NK-92 treated with Interleukin-12 subunit alpha and Interleukin-12 subunit beta, amount 100 ng/mL, for 24 hours (cell line): Measurements from ENCODE around the gene FBN1.

ENCODE experiments used
- DNase-seq: peaks from one replicate; lab custom pipeline; 2025; lab: John Stamatoyannopoulos, UW

Gene FBN1

DNA sequence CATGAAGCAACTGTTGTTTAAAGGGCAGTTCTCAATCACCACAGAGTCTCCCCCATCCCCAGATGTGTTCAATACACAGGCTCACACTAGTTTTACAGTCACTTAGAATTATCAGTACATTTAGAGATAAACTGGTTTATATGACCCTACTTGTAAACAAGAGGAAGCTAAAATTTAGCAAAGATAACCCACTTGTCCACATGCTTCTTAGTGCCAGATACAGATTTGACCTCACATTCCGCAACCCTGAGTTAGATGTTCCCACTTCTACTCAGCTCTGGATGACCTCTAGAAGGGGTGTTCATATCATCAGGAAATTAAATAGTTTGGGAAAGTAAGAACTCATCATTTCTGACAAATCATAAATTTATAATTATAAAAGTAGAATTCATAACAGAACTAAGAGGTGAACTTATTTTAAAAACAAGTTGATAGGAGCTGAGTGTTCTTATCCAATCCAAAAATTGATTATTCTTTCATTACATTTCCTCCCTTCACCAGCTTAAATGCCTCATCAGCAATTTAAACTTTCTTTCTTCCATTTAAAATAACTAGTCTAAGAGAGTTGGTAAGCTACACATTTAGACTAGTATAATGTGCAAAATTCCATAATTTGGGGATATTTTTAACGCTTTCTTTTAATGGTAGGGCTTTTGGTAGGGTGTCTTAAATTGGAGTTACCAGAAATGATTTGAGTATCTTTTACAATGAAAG lies 131.2 kb downstream of the FBN1 start:
- no peak for DNase-seq

DNA sequence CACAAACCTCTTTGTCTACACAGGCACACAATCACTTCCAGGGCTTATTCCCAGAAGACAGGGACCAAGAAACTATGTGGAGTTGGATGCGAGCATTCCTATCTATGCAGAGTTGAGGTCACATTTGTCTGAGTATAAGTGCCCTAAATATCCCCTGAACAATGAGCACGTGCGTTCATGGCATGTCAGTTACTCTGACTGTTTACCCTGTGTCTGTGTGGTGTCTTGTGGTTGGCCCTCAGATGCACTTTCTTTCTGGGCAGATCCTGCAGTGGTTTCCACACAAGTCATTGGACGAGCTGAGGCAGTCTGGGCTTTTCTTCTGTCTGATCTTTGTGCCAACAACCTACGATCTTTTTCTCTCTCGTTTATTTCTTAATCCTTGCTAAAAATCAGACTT lies 134.5 kb downstream of the FBN1 start:
- DNase-seq = no peak

DNA sequence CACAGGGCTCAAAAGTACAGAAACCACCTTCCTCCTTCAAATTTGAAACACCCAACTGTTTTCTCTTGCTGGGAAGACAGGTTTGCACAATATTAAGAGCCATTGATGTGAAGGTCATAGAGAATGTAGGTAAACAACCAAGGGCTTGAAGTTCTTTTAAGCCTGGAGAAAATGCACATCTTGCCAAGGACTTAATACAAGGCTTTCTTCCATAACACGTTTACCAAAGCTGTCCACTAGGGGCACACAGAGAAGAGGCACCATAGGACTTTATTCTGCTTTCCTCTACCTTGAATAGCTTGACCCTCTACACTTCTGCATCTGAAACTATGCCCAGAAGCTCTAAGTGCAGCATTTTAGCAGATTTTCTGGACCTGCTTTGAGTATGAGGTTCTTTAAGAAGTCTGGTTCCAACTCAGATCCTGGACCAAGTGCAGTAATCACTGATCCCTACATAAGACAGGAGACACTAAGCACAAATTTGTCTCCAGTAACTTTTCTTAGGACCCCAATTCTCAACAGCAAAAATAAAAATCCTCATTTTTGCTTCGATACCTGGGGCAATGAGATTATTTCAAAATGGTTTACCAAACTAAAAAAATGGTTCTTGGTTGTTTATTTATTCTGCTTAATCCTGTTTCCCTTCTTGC lies 138.0 kb downstream of the FBN1 start:
- no peak for DNase-seq

DNA sequence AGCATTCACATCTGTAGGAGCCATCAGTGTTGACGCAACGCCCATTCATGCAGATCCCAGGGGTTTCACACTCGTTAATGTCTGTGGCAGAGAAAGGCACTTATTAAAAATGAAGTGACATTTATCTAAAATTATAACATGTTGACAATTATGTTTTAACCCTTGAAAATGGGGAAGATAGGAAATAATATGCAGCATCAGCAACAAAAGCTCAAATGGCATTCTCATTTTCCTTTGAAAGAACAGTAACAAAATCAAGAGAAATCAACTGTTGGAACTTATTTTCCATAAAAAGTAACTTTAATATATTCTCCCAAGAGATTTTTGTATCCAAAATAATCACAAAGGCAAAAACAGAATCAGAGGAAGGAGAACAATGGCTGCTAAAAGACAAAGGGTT lies 140.4 kb downstream of the FBN1 start:
- no peak for DNase-seq

DNA sequence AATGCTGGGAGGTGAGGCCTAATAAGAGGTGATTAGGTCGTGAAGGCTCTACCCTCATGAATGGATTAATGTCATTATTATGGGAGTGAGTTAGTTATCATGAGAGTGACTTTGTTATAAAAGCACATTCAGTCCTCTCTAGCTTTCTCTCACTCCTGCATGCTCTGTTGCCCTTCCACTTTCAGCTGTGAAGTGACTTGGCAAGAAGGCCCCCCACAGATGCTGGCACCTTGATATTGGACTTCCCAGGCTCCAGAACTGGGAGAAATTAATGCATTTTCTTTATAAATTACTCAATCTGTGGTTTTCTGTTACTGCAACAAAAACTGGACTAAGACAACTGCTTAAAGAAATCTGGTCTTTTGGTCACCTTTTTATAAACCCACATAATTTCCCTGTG lies 144.3 kb downstream of the FBN1 start:
- no peak for DNase-seq

DNA sequence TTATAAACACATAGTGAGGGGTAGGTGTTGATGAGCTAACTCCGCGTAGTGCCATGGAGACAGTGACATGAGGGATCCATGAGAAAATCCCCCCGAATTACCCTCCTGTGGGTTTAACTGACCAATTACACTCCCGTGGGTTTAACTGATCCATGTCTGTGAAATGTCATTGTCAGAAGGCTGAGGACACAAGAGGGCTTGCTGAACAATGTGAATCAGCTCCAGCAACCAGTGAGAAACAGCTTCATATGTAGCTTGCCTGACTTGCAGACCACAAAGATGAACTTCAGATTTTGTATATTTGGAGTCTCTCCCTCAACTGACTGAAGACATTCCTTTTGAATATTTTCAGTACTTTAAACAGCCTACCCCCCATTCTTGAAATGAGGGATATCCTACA lies 144.9 kb downstream of the FBN1 start:
- DNase-seq = no peak

DNA sequence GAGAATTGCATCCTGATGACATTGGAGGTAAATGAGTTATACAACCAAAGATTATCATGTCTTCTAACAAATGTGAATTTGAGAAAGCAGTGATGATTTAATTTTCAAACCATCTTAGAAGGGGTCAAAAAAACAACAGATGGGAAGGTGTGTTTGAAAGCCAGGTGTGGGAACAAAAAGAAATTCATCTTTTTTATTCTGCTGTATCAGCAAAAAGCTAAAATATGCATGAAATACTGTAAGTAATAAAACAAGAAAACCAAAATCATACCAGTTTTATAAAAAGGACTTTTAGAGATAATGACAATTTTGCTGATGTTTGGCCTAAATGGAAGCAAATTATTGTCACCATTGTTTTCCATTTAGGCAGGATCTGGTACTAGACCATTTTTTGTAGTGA lies 145.5 kb downstream of the FBN1 start:
- no peak for DNase-seq

DNA sequence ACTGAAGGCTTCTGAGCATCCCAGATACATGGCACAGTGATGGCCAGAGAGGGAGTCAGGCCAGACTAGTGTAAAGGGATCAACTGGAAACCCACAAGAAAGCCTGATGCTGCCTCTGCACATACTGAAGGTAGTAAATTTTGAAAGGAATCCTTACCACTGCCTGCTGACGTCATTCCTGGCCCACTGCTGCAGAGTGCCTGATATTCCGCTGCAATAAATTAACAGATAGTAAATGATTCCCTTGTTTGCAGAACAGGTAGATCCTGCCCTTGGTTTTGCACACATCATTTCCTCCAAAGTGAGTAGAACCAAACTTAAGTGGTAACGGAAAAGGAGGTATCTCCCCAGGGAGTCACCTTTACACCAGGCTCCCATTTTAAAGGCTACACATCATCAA lies 146.7 kb downstream of the FBN1 start:
- no peak for DNase-seq

DNA sequence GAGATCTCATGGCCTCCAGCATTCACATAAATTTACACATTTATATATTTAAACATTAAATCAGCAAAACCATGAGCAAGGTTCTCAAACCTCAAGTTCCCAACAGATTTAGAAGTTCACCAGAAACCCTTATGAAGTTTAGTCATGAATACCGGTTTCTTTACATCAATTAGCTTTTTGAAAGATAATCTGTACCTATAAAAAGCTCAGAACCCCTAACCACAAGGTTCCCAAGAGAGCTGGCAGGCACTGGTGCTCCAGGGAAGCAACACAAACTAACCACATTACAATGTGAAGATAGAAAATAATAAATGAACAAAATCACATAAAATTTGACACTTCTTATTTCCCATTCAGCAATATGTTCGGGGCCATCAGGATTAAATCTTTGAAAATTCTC lies 150.9 kb downstream of the FBN1 start:
- no peak for DNase-seq

DNA sequence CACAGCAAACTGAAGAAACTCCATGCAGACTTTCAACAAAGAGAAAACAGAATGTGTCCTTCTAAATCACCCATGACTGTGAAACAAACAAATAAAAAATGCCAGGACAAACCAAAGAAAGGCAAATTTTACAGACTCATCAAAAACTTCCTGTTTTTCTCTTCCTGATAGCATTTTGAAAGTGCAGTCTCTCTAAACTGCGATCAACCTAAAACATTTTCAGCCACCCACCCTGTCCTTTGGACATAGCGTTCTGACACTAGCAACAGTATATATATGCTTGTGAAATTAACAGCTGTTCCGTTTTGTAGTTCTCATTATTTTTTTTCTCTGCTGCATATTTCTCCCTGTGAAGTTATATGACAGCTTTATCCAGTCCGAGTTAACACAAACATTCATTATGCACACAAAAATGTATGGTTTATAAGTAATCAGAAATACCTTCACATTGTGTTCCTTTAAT lies 151.7 kb downstream of the FBN1 start:
- no peak for DNase-seq

DNA sequence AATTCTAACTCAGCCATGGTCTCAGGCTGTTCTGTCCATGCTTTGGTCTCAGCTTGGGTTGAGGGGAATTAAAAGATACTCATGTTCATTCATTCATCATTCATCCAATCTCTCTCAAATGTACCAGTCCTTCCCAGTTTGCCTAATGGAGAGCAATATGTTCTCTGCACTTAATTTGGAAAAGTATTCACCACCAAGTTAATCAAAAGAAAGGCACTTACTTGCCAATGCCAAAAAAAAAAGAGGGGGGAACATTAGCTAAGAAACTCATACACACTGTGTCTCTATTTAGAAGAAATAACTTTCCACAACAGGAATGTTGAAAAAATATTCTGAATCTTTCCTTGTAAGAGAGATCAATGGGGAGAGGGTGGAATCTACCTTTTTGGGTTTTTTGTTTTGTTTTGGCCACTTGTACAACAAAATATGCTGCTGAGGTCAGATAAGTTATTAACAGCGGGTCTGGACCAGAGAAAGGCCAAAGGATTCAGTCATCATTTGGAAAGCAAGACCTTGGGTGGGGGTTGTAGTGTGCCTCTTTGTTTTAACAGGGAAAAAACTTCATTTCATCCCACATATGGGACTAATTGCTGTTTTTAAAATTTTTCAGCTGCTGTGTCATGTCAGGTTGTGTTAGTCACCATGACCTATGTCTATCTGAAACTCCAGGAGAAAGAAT lies 152.3 kb downstream of the FBN1 start:
- no peak for DNase-seq

DNA sequence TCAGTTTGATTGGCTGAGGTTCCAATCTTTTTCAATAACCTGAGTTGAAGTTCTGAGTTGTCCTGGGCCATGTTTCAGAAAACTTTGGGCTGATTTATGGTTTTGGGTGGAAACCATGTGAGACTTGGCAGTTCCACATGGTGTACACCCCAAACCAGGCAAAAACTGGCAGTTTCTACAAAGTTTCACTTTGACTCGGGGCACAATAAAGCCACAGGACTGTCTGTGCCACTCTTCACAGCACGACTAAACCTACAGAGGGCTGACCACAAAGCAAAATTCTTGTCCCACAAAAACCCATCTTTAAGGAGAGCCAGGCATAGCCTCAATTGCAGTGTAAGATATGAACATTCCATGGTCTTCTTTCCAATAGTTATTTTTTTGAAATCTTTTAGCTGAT lies 159.3 kb downstream of the FBN1 start:
- DNase-seq = no peak

DNA sequence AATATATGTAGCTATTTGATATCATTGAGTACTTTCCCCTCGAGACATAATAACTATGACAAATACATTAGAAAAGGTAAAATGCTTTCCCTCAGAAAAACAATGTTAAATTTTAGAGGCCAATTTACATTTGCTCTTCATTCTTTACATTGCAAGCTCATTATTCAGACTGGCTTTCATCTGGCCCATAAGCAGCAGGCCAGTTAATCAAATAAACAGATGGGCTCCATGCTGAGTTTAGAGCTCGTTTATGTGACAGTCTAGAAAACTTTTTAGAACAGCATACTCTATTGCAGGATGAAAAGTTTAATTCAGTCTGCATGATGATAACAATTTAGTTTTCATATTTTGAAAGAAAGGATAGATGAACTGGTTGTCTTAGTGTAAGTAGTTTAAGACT lies 163.7 kb downstream of the FBN1 start:
- no peak for DNase-seq

DNA sequence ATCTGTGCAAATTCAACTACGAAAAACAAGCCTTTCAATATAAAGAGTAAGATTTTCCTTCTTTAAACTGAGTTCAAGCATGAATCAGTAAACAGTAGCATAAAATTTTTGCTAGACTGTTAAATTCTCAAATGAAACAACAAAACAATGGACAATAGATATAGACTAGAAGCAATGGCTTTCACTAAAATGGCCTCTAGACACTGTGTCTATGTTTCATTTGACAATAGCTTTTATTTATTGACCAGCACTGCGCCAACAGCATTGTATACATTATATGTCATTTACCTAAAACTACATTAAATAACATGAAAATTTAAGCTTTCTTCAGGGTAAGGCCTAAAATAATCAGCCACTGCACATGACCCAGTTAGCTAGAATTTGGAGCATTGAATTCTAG lies 165.8 kb downstream of the FBN1 start:
- DNase-seq = no peak

DNA sequence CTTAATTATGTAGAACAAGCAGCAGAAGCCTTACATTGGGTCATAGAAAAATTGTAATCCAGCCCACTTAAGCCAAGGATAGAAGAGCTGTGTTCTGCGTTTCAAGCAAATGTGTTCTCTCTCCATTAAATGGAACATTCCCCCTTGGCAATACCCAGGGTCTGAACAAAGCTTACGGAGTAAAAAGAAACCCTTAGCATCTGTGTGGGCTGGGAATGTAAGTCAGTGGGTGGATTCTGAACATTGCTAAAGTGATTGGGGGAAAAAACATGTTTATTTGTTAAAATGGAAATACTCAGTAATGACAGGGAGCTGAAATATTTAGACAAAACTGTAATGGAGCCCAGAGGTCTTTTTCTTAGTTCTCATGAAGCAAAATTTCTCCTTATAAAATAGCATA lies 166.9 kb downstream of the FBN1 start:
- DNase-seq = no peak

DNA sequence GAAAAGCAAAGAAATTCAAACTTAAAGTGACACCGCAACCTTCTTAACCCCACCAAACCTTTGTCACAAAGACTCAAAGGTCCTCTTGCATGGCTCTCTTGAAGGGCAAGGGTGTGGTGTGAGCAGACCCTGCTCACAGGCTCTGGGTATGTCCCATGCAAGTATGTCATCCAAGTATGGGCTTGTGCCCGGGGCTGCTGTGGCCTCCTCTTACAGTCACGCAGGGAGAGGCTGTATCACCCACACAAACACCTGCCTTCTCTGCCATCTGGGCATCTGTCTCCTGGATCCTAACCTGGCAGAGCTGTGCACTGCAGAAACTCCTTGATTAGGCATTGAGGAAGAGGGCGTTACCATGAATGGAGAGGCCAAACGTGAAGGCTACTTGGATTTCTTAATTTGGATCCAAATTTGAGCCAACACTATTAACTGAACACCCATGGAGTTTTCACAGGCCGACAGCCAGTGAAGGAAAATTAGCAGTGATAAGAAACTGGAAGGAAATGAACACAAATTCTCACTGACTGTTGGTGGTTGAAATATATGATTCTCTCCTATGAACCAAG lies 167.6 kb downstream of the FBN1 start:
- no peak for DNase-seq

DNA sequence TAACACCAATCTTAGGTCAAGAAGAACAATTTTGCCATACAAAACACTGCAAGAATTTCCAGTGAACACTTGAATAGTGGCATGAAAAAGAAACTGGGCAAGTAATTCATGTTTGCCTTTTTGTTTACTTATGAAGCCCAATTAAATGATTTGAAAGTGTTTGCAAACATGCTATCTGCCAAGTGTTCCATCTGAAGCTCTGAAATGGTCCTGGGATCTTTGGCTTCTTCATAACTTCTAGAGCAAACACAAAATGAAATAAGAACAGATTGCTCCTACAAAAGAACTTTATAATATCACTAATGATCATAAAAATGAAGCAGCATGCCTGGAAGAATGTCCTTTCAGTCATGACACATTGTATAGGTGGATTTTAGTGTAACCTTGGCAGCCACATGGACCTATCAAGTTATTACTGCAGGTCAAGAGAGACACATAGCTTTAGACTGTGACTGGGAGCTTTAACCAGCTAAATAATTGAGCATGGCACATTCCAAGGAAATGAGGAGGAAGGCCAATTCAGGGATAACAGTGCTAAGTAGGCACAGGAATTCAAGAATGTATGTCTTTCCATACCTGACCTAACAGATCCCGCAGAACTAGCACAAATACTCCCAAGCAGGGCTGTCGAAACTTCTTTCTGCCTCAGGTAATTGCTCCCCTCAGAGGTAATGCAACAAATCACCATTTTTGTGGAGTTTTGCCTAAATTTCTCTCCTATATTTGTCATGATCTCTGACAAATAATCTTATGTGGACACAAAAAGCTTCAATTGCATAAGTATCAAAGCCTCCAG lies 169.7 kb downstream of the FBN1 start:
- DNase-seq = no peak

DNA sequence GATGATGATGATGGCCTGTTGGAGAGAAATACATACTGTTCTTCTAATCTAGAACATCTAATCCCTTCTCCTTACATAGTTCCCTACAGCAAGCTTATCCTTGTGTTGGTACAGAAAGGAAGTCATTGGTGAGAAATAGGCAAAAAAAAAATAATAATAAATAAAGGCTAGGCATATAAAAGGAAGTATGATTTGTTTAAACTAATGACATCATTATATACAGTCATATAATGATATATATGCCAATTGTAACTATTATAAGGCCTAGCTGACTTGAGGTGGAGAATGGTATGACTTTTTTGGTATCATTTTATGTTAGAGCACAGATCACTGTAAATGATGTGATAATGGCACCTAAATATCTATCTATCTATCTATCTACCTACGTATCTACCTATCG lies 171.8 kb downstream of the FBN1 start:
- DNase-seq = no peak

DNA sequence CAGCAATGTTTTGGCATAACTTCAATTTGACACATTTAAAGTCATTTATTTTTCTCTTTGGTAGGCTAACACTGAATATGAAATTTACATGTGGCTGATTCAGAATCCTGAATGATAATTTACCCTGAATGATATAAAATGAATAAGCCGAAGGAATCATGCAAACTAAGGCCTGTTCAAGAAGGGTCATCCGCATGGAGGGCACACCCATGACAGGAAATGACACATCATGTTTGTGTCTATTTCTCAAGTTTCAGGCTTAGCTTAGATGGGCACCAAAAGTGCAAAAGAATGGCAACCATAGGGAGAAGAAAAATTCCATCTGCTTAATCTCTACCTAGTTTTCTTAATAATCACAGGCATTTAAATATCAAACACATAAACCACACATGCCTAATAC lies 172.8 kb downstream of the FBN1 start:
- DNase-seq = no peak

DNA sequence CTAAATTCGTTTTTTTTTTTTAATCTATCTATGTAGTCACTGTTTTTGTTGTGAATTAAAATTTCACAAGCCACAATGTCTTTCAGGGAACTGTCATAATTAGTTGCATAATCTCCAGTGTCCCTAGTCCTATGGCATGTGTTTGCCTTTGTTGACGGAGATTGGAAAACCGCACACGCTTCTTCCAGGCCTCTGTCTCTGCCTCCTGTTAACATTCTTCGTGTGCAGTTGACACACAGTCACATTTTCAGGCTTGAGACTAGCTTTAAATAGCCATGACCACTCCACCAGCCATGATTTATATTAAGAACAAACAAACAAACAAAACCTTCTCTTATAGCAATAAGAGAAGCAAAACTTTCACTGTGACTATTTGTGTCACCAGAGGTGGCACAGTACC lies 174.4 kb downstream of the FBN1 start:
- no peak for DNase-seq

DNA sequence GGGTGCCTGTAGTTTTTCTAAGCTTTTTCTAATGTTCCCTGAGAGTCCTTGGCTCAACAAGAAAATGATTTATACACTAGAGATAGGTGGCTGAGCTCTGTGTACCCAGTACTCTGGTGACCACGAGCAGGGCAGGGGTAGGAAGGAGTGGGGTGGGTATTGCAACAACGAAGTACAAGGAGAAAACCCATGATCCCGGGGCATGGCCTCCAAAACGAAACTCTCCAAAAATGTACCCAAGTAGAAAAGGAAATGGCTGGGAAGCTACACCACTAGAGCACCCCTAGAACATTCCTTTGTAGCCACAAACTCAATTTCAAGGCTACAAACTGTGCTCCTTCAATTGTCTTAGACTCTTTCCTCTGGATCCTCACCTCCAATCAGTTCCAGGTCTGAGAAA lies 175.4 kb downstream of the FBN1 start:
- no peak for DNase-seq

DNA sequence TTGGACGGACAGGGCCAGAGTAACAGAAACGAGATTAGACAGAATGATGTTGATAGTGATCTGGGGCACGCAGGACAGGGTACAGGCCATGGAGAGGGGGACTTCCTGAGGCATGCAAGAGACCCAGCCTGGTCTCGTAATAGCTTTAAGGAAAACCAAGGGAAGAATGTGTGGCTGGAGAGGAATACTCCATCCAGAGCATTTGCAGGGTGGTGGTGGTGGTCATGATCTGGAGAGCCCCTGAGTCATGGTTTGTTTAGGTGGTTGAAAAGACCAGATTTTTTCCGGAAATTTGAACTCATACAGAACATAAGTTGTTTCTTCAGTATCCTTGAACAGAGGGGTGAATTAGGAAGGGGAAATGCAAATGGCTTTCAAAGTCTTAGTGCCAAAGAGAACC lies 175.8 kb downstream of the FBN1 start:
- no peak for DNase-seq
